ENCODE measurements around the gene ZIM2. TPM values are rescaled to one million over a fixed set of nuclear protein-coding genes. Genes with fewer than 3 reads are reported as not detected.
"Not testable (repeated sequence)": the region's sequence is repeated elsewhere in the genome, so short reads cannot be mapped to it uniquely, and the experiment has no call there.

Gene ZIM2
- polyA plus RNA-seq (ENCODE audit: insufficient read length in 4 of 4): 10 to 100 TPM in 1 of 4 donors, 1 to 10 TPM in 3; 1.1 to 13.6 (median 2.8) TPM

DNA sequence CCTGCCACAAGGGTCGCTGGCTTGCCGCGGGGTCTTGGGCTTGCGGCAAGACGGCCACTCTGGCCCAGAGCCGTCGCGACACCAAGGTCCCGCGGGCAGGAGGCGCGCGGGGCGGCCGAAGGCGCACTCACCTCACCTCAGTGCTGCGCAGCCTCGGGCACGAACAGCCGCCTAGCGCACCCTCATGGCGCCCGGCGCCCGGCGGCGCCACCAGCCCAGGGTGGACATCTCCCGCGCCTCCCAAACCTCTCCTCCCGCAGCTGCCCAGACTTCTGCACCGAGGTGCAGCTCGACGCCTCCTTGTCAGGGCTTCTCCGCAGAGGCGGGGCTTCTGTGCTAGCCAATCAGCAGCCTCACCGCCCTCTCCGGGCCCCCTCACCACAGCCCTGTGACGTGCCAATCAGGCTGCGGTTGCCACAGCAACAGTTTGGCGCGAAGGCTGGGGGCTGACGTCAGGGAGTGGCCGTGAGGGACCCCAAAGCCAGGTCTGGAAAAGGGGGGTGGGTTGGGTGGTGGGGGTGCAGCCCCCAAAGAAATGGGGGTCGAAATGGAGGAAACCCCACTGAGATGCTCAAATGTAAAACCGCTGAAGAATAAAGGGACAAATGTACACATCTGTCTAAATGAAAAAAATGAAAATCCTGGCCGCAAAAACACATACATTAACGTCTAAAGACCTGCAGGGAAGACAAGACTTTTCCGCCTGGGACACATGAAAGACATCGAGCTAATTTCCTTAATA is at the start of gene ZIM2, which contains the start of gene PEG3:
ZIM2 (minus strand) TSS at position 276 of the 742 bp plus-strand sequence. CDS start 16,449 bp downstream, outside the sequence.
PEG3 (minus strand) TSS at position 276 of the 742 bp plus-strand sequence. CDS start 16,071 bp downstream, outside the sequence.
- peak; percentile 66 to 79 (median 69) for DNase-seq (ENCODE audit: low read depth in 4 of 4, low spot score in 3 of 4)

DNA sequence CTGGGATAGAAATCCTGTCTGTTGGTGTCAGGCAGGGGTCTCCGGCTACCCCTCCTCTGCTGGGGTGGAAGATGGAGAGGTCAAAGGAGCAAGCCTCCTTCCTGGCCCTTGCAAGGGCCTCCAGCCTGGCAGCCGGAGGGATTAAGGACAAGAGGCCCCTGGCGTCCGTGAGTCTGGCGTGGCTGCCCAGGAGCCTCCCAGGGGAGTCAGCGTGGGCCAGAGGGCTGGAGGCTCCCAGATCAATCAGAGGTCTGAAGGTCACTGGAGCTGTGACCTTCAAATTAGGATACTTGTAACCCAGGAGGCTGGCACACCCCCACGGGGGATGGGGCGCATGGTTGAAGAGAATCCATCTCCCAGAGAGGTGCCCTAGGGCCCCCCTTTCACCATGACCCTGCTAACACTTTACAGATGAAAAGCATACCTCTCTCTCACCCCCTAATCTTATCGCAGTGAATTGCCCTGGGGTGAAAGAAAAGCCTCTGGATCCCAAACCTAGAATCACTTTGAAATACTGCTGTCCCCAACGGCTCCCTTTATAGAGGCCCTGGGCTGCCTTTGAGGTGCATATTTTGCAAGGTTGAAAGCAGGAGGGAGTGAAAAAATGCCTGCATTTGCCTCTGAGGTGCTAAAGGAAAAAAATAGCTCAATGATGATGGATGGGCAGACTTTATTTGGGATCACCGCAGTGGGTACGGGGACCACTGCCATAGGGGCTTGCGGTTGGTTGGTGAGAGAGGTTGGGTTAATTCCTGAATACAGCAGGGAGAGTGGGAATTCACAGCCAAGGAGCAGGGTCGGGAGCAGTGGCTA is 44.9 kb upstream of the ZIM2 start:
- DNase-seq (ENCODE audit: low read depth in 4 of 4, low spot score in 3 of 4): no peak

DNA sequence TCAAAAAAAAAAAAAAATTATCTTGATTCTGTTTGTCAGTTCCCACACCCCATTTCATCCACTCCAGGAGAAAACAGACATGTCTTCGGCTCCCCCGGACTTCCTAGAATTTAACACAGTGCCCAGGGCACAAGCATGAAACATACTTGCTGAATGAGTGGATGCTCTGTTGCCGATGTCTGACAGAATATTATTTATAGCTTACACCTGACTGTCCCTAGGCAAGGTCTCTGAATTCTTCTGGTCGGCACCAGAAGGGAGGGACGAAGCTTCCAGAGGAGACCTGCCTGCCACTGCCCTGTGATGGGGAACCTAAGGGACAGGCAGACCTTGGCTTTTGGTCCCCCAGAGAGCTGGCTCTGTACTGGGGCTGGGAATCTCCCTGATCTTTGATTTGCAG is 43.9 kb upstream of the ZIM2 start:
- DNase-seq (ENCODE audit: low read depth in 4 of 4, low spot score in 3 of 4): no peak

DNA sequence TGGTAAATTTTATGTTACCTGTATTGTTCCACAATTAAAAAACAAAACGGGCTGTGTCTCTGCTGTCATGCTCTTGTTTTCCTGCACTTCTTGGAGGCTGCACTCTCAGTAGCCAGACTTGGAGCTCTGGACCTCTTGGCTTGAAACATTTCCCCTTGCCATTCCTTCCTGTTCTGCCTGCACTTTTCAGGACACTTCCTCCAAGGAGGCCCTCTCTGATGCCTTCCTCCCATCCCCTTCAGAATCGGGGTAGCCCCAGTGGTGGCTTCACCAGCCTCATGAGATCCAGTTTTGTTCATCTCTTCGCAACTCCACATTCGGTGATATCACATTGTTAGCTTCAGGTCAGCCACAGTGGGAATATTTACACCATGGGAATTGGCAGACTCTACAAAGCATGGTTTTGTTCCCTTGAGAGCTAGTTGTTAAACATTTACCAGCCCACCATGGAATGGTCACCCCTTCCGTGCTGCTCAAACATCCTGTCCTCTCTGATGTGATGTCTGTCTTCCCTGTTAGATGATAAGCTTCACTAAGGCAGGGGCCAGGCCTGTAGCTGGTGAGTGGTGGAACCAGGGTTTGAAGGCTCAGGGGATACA is 40.2 kb upstream of the ZIM2 start:
- DNase-seq (ENCODE audit: low read depth in 4 of 4, low spot score in 3 of 4): no peak

GRCh38 chr19:56877069-56877715 is 36.7 kb upstream of the ZIM2 start:
- no peak for DNase-seq (ENCODE audit: low read depth in 4 of 4, low spot score in 3 of 4)

DNA sequence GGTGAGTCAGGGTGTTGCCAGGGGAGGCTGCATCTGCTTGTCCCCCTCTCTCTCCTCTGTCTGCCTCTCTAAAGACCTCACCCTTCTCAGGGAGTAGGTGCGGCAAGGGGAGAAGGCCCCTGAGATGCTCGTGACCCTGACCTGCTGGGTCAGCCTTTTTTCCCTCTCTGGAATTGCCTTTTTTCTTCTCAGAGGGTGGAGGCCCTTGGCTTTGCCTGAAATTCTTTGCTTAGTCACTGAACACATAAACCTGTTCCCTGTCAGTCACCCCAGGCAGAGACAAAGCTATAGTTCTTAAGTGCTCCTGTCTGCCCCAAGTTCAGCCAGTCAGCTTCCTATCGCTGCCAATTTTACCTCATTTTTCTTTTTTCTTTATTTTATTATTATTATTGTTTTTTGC is 35.2 kb upstream of the ZIM2 start:
- no peak for DNase-seq (ENCODE audit: low read depth in 4 of 4, low spot score in 3 of 4)

- DNase-seq (ENCODE audit: low read depth in 4 of 4, low spot score in 3 of 4): no peak
These were observed 34.0 kb upstream of the ZIM2 start for GRCh38 chr19:56874530-56874929.

DNA sequence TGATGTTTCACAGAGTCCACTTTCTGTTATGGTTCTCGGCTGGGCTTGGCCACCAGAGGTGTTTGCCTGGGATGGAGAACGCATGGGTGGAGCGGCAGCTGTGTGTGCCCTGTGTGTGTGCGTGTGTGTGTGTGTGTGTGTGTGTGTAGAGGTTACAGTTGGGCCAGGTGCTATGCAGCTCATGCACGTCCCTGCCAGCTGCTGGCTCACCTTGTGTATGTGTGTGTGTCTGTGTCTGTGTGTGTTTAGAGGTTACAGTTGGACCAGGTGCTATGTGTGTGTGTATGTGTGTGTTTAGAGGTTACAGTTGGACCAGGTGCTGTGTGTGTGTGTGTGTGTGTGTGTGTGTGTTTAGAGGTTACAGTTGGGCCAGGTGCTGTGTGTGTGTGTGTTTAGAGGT is 33.0 kb upstream of the ZIM2 start:
- DNase-seq (ENCODE audit: low read depth in 4 of 4, low spot score in 3 of 4): no peak

DNA sequence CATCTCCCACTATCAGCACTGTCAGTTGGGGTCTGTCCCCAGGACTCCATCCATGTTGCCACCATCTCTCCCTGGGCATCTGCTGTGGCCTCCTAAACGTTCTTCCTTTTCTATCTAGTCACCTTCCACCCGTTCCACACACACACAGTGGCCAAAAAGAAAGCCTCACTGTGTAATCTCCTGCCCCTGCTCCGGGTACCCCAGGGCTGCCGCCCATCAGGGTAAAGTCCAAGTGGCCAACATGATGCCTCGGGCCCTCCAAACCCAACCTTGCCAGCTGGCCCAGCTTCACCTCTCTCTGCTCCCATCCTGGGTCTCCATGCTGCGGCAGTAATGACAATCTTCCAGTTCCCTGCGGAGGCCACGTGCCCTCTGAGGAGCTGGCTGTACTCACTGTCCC is 29.4 kb upstream of the ZIM2 start:
- no peak for DNase-seq (ENCODE audit: low read depth in 4 of 4, low spot score in 3 of 4)

DNA sequence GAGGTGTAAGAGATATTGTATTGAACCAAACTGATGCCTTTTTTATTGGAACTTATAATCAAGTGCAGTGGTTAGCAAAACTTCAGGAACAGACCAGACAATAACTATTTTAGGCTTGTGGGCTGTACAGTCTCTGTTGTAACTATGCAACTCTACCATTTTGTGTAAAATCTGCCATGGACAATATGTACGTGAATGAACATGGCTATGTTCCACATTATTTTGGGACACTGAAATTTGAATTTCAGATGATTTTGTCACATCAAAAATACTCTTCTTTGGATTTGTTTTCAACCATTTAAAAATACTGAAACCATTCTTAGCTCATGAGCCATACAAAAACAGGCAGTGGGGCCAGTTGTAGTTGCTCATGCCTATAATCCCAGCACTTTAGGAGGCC is 27.9 kb upstream of the ZIM2 start:
- no peak for DNase-seq (ENCODE audit: low read depth in 4 of 4, low spot score in 3 of 4)

GRCh38 chr19:56866538-56866937 is 26.0 kb upstream of the ZIM2 start:
- DNase-seq (ENCODE audit: low read depth in 4 of 4, low spot score in 3 of 4): peak; percentile 36 to 48 (median 44)

DNA sequence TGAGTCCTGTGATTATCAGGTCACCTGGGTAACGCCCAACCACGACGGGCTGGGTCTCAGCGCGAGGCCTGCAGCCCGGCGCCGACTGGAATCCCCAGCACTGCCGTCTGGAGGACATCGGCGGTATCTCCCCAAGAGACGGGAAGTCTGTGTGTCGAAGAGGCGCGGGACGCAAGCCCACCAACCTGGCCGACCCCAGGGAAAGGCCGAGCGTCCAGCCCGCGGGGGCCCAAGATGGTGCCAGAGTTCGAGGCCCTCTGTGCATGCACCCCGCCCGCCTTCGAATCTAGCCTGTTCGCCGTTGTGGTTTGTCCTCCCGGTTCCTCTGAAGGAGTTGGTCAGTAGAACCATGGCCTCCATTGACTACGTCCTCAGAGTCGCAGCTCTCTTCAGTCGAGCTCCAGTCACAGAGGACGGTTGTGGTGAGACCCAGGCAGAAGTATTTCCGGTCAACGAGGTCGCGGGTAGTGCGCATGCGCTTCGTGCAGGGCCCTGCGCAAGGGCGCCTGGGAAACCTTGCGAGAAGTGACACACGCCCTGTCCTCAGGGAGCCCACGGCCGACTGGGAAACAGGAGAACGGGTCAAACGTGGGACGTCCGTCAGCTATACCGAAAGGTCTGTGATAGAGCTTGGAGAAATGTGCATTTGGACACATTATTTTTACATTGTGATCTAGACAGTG is 24.1 kb upstream of the ZIM2 start:
- DNase-seq (ENCODE audit: low read depth in 4 of 4, low spot score in 3 of 4): no peak

DNA sequence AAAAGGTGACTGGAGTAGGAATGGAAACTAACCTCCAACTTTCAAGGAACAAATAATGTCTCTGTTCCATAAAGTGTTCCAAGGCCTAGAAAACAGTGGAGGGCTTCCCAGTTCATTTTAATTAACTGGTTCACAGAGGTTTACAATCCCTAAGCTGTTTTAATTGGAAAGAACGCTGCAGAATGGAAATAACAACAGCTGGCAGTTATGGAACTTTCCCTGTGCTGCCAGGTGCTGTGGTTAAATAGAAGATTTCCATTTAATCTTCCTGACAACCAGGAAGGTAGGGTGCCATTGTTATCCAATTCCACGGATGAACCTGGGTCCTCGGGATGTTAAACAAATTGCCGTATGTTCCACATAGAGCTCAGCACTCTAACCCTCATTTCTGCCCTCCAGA is 22.2 kb upstream of the ZIM2 start:
- no peak for DNase-seq (ENCODE audit: low read depth in 4 of 4, low spot score in 3 of 4)

DNA sequence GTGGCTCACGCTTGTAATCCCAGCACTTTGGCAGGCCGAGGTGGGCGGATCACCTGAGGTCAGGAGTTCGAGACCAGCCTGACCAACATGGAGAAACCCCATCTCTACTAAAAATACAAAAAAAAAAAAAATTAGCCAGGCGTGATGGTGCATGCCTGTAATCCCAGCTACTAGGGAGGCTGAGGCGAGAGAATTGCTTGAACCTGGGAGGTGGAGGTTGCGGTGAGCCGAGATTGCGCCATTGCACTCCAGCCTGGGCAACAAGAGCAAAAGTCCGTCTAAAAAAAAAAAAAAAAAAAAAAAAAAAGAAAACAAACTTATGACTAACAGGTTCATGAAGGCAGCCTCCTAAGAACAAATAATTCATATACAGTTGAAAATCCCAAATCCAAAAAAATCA is 19.9 kb upstream of the ZIM2 start:
- DNase-seq (ENCODE audit: low read depth in 4 of 4, low spot score in 3 of 4): not testable (repeated sequence)

DNA sequence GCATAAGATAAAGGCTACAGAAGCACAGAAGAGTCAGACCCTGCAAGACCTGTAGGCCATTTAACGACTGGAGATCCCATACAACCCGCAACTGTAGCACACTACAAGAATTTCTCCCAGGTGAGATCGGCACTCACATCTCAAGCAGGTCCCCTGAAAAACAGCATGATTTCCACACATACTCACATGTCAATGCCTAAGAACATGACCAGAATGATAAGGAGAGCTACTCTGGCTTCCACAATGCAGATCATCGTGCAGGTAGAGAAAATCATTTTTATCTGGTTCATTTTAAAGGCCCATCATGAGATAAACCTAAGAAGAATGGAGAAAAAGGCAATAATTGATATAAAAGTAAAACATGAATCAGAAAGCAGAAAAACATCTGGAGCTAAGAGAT is 17.5 kb upstream of the ZIM2 start:
- DNase-seq (ENCODE audit: low read depth in 4 of 4, low spot score in 3 of 4): no peak

- DNase-seq (ENCODE audit: low read depth in 4 of 4, low spot score in 3 of 4): no peak
These were observed 16.3 kb upstream of the ZIM2 start for GRCh38 chr19:56856822-56857221.

GRCh38 chr19:56852361-56852760 is 11.8 kb upstream of the ZIM2 start:
- not testable (repeated sequence) for DNase-seq (ENCODE audit: low read depth in 4 of 4, low spot score in 3 of 4)

- DNase-seq (ENCODE audit: low read depth in 4 of 4, low spot score in 3 of 4): no peak
These were observed 7.6 kb upstream of the ZIM2 start for GRCh38 chr19:56848166-56848565.

DNA sequence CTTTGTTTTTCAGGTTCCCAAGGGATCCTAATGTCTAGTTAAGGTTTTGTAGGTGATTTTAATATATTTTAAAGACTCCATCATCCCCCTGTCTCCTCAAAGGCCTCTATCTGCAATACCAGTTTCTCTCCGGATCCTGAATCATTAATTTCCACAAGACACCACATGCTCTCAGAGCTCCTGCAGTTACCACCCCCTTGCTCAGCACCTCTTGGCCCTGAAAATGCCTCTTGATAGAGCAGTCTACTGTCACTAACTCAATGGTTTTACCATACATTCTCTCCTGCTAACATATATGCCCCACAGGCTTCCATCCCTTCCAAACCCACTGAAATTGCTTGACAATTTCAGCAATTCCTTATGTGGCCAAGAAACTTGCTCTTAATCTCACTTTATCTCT is 1.9 kb upstream of the ZIM2 start:
- DNase-seq (ENCODE audit: low read depth in 4 of 4, low spot score in 3 of 4): no peak

GRCh38 chr19:56841193-56841543 is 642 bp upstream of the ZIM2 start:
- peak in 1 of 4 donors; percentile 14 for DNase-seq (ENCODE audit: low read depth in 4 of 4, low spot score in 3 of 4)
